ENCODE data around the gene CDC14B.
"Not testable (repeated sequence)": the region's sequence is repeated elsewhere in the genome, so short reads cannot be mapped to it uniquely, and the experiment has no call there.

CDC14B gene

DNA sequence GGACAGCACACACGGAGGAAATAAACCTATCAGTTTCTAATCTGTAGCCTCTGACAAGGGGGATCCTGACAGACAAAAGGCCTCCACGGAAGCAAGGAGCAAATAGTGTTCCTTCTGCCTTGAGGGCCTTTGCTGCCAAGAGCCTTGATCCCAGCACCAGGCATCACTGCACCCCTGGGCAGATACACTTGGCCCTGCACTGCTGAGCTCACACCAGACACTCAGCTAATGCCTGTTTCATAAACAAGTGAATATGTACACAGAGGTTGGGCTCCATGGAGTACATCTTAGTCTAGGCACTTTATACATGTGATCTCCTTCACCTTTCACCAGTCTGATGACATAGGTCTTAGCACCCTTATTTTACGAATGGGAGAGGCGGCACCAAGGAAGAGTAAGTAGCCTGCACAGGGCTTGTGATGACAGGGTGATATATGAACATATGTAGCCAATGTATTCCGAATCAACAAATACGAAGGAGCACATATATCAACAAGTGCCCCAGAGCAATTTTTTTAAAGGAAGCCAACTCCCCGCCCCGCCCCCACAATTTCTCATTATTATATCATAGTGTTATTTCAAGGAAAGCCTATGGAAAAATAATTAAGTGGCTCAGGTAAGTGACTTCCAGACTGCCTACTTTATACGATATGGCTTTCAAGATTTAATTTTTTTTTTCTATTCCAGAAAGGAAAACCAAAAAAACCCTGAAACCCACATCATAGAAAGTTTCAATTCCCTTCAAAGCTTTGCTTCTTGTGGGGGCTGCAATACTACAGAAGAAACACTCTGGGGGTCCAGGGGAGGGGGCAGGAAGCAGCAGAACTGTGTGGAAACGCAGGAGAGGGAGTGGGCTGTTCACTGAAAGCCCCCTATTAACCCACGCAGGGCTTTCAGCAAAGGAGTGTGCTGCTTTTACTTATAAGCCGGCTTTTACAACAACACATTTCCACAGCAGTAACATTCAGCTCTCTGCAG, 32.0 kb downstream of the CDC14B start:
- no peak for DNase-seq (ENCODE audit: low read depth in 2 of 2)
- TF ChIP-seq, protein P1, sequence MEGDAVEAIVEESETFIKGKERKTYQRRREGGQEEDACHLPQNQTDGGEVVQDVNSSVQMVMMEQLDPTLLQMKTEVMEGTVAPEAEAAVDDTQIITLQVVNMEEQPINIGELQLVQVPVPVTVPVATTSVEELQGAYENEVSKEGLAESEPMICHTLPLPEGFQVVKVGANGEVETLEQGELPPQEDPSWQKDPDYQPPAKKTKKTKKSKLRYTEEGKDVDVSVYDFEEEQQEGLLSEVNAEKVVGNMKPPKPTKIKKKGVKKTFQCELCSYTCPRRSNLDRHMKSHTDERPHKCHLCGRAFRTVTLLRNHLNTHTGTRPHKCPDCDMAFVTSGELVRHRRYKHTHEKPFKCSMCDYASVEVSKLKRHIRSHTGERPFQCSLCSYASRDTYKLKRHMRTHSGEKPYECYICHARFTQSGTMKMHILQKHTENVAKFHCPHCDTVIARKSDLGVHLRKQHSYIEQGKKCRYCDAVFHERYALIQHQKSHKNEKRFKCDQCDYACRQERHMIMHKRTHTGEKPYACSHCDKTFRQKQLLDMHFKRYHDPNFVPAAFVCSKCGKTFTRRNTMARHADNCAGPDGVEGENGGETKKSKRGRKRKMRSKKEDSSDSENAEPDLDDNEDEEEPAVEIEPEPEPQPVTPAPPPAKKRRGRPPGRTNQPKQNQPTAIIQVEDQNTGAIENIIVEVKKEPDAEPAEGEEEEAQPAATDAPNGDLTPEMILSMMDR (IDR thresholded peaks at IDR 0.05; ENCODE audit: low read depth, low read length) = no peak
- H3K4me3 ChIP-seq (replicated peaks in 1 of 2; ENCODE audit: low read depth in 2 of 2, low read length in 2 of 2) = no peak overlapping the region

DNA sequence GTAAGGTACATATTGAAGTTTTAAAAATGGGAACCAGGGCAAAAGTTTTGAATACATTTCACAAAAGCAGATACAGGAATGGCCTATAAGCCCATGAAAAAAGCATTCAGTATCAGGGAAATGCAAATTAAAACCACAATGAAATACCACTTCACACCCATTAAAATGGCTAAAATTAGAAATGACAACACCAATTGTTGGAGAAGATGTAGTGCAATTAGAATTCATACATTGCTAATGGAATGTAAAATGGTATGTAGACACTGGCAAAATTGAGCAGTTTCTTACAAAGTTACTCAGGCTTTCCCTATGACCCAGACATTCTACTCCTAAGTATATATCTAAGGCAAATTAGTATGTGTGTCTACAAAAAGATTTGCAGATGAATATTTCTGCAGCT, 34.2 kb downstream of the CDC14B start:
- no peak overlapping the region for H3K4me3 ChIP-seq (replicated peaks in 1 of 2; ENCODE audit: low read depth in 2 of 2, low read length in 2 of 2)
- TF ChIP-seq, protein P1 (IDR thresholded peaks at IDR 0.05; ENCODE audit: low read depth, low read length) = no peak
- no peak for DNase-seq (ENCODE audit: low read depth in 2 of 2)

DNA sequence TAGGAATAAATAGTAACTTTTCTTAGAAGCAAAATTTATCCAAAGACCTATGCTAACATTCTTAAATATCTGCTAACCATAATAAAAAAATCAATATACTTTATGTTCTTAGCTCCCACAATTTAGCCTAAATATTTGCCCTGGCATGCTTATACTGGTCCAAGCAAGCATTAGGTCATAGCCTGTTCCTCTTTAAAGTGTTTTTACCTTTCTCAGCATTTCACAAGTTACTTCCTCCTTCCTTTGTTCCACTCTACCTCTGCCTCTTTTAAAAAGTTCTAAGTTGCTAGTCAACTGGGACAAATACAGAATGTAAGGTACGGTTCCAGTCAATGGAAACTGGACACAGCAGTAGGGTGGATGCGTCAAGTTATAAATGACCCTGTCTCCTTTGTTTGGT, 37.4 kb downstream of the CDC14B start:
- H3K4me3 ChIP-seq (replicated peaks in 1 of 2; ENCODE audit: low read depth in 2 of 2, low read length in 2 of 2); DNase-seq (ENCODE audit: low read depth in 2 of 2): not testable (repeated sequence)

DNA sequence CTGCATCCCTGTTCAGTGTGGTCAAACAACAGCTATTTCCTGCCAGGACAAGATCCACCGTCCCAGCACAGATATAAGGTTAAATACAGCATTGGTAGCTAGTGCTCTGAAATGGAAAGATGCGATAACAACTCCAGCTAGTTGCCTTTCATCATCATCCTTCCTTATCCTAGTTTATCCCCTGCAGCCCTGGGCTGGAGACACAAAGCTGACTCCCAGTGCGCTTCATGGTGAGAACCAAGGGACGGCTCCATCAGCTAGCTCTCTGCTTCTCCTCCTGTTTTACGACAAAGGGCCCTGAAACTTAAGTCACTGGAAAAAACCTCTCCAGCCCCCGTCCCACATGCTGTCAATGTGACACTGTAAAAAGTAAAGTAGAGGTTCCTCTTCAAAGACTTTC, 37.9 kb downstream of the CDC14B start:
- TF ChIP-seq, protein P1 (IDR thresholded peaks at IDR 0.05; ENCODE audit: low read depth, low read length) = no peak
- no peak for DNase-seq (ENCODE audit: low read depth in 2 of 2)
- no peak overlapping the region for H3K4me3 ChIP-seq (replicated peaks in 1 of 2; ENCODE audit: low read depth in 2 of 2, low read length in 2 of 2)

DNA sequence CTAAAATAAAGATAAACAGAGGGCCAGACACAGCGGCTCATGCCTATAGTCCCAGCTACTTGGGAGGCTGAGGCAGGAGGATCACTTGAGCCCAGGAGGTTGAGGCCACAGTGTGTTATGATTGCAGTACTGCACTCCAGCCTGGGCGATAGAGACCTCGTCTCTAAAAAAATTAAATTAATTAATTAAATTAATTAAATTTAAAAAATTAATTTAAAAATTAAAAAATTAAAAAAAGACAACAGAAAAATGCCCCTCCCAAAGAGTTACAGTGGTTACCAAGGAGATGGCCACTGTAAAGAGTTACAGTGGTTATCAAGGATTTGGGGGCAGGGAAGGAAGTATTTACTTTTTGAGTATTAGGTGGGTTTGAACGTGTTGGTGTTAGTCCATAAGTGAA, 38.3 kb downstream of the CDC14B start:
- H3K4me3 ChIP-seq (replicated peaks in 1 of 2; ENCODE audit: low read depth in 2 of 2, low read length in 2 of 2) = no peak overlapping the region
- TF ChIP-seq, protein P1 (IDR thresholded peaks at IDR 0.05; ENCODE audit: low read depth, low read length) = no peak
- DNase-seq (ENCODE audit: low read depth in 2 of 2) = no peak

DNA sequence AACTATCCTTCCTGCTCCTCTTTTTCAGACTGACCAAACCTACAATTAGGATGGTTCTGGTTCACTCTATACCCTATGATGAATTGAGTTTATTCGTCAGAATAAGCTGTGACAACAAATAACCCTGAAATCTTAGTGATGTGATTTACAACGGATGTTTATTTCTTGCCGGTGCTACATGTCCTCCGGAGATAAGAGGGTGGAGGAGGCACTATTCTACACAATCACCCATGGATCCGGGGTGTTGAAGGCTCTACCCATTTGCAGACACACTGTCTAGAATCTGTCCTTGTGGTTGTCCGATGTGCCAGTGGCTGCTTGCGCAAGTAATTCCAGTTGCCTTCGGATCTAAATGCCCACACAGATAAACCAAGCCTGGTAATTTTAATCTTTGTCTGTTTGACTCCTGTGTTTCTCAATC, 44.7 kb downstream of the CDC14B start:
- DNase-seq (ENCODE audit: low read depth in 2 of 2) = no peak
- TF ChIP-seq, protein P1 (IDR thresholded peaks at IDR 0.05; ENCODE audit: low read depth, low read length) = no peak
- H3K4me3 ChIP-seq (replicated peaks in 1 of 2; ENCODE audit: low read depth in 2 of 2, low read length in 2 of 2) = no peak overlapping the region

DNA sequence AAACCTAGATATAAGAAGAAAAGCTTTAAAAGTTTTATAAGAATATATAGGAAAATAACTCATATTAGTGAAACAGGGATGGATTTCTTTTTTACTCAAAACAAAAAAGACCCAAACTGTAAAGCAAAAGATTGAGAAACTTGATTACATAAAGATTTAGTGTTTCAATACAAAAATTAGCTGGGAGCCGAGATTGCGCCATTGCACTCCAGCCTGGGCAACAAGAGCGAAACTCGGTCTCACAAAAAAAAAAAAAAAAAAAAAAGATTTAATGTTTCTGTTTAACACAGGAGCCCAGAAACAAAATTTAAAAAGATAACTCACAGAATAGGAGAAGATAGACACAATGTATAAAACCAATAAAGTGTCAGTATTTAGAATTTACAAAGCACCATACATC, 45.2 kb downstream of the CDC14B start:
- TF ChIP-seq, protein P1 (IDR thresholded peaks at IDR 0.05; ENCODE audit: low read depth, low read length) = no peak
- H3K4me3 ChIP-seq (replicated peaks in 1 of 2; ENCODE audit: low read depth in 2 of 2, low read length in 2 of 2) = no peak overlapping the region
- DNase-seq (ENCODE audit: low read depth in 2 of 2) = no peak

Measured in cardiac fibroblast (primary cell).